HG02884 (cell line): ENCODE measurements around the gene TNFAIP1.
A peak's percentile ranks its signal among the peaks of the same experiment; 100 is the strongest.
"Not testable (repeated sequence)": the region's sequence is repeated elsewhere in the genome, so short reads cannot be mapped to it uniquely, and the experiment has no call there.

Experiments
- ATAC-seq: cut with Tn5 transposase; IDR thresholded peaks from one replicate; pipeline ENCODE4 v1.9.1; 2021; ENCODE audit warnings: mild to moderate bottlenecking, moderate library complexity; ENCODE audit not compliant: unreplicated experiment

Gene TNFAIP1

GRCh38 chr17:28335201-28335958 lies at the start of gene TNFAIP1, which contains the start of gene IFT20:
Gene TNFAIP1, plus strand, starts transcription at chr17:28335761. Its CDS starts 3,761 bp downstream, at chr17:28339522.
Gene IFT20, minus strand, starts transcription at chr17:28335472. Its CDS starts 3,487 bp downstream, at chr17:28331985.
- ATAC-seq = peak; percentile 96

- ATAC-seq = no peak
Observed at GRCh38 chr17:28285965-28286364, 49.6 kb upstream of the TNFAIP1 start.

GRCh38 chr17:28290703-28291102 lies 44.9 kb upstream of the TNFAIP1 start:
- ATAC-seq = no peak

- no peak for ATAC-seq
Observed at GRCh38 chr17:28291780-28292330, 43.7 kb upstream of the TNFAIP1 start.

GRCh38 chr17:28292878-28293277 lies 42.7 kb upstream of the TNFAIP1 start:
- not testable (repeated sequence) for ATAC-seq

GRCh38 chr17:28293994-28294393 lies 41.6 kb upstream of the TNFAIP1 start:
- ATAC-seq = no peak

GRCh38 chr17:28295677-28296578 lies 39.6 kb upstream of the TNFAIP1 start:
- ATAC-seq = no peak

- no peak for ATAC-seq
Observed at GRCh38 chr17:28298449-28298848, 37.1 kb upstream of the TNFAIP1 start.

GRCh38 chr17:28306954-28307401 lies 28.6 kb upstream of the TNFAIP1 start:
- no peak for ATAC-seq

- no peak for ATAC-seq
Observed at GRCh38 chr17:28313841-28314240, 21.7 kb upstream of the TNFAIP1 start.

- ATAC-seq = no peak
Observed at GRCh38 chr17:28315846-28316705, 19.5 kb upstream of the TNFAIP1 start.

GRCh38 chr17:28317099-28317965 lies 18.2 kb upstream of the TNFAIP1 start:
- ATAC-seq = no peak

- peak; percentile 11 for ATAC-seq
Observed at GRCh38 chr17:28317966-28318758, 17.4 kb upstream of the TNFAIP1 start.

- peak; percentile 96 for ATAC-seq
Observed at GRCh38 chr17:28318759-28319597, 16.6 kb upstream of the TNFAIP1 start, which contains the start of gene TMEM97. Gene TMEM97, plus strand, starts transcription at chr17:28319200. Its CDS starts 40 bp downstream, at chr17:28319240.

GRCh38 chr17:28319598-28319935 lies 16.0 kb upstream of the TNFAIP1 start:
- ATAC-seq = no peak

- no peak for ATAC-seq
Observed at GRCh38 chr17:28320215-28321061, 15.1 kb upstream of the TNFAIP1 start.

- ATAC-seq = no peak
Observed at GRCh38 chr17:28324267-28324745, 11.3 kb upstream of the TNFAIP1 start.
